ENCODE results near the gene MYBPC1.

The MYBPC1 gene

GRCh38 chr12:101597164-101597563, 2.4 kb downstream of the MYBPC1 start:
- no peak for TF ChIP-seq CTCF (IDR thresholded peaks at IDR 0.05; ENCODE audit: borderline replicate concordance, insufficient read depth, low read depth, low read length)
- no peak overlapping the region for H3K4me3 ChIP-seq (ENCODE audit: low read depth, low read length)

- TF ChIP-seq CTCF (IDR thresholded peaks at IDR 0.05; ENCODE audit: borderline replicate concordance, insufficient read depth, low read depth, low read length): no peak
- no peak overlapping the region for H3K4me3 ChIP-seq (ENCODE audit: low read depth, low read length)
Observed at GRCh38 chr12:101598483-101598882, 3.7 kb downstream of the MYBPC1 start.

GRCh38 chr12:101599311-101599710, 4.5 kb downstream of the MYBPC1 start:
- TF ChIP-seq CTCF (IDR thresholded peaks at IDR 0.05; ENCODE audit: borderline replicate concordance, insufficient read depth, low read depth, low read length): no peak
- H3K4me3 ChIP-seq (ENCODE audit: low read depth, low read length): no peak overlapping the region

- TF ChIP-seq CTCF (IDR thresholded peaks at IDR 0.05; ENCODE audit: borderline replicate concordance, insufficient read depth, low read depth, low read length): no peak
Observed at GRCh38 chr12:101599771-101600484, 5.2 kb downstream of the MYBPC1 start.

GRCh38 chr12:101604132-101604531, 9.4 kb downstream of the MYBPC1 start:
- TF ChIP-seq CTCF (IDR thresholded peaks at IDR 0.05; ENCODE audit: borderline replicate concordance, insufficient read depth, low read depth, low read length): no peak
- H3K4me3 ChIP-seq (ENCODE audit: low read depth, low read length): no peak overlapping the region

More at GRCh38 chr12:101599771-101600484, 5.2 kb downstream of the MYBPC1 start:
- no peak overlapping the region for H3K4me3 ChIP-seq (ENCODE audit: low read depth, low read length)

GRCh38 chr12:101607894-101608293, 13.1 kb downstream of the MYBPC1 start:
- no peak for TF ChIP-seq CTCF (IDR thresholded peaks at IDR 0.05; ENCODE audit: borderline replicate concordance, insufficient read depth, low read depth, low read length)
- no peak overlapping the region for H3K4me3 ChIP-seq (ENCODE audit: low read depth, low read length)
